OCI-LY3 (cell line): Measurements from ENCODE around the gene PIK3R6.

Source experiments
- CTCF ChIP-seq: fragments of 200-600, 300-600 bp; sonication (generic); IDR thresholded peaks from 2 replicates; pipeline ENCODE4 v1.5.1; 2014; ENCODE audit warnings: antibody characterized with exemption, low read length, low read depth
- EZH2phosphoT487 ChIP-seq: fragments of 200-600 bp; shearing (Covaris generic); IDR thresholded peaks from 2 replicates; pipeline ENCODE4 v1.6.1; 2018; ENCODE audit warnings: antibody characterized with exemption, mixed run types, low read depth

- TF ChIP-seq CTCF (no peak), EZH2phosphoT487 (no peak)
Measured at GRCh38 chr17:8838551-8839095, 28.9 kb downstream of the PIK3R6 start.
